Measurements from ENCODE around the gene SPAAR. TPM values are rescaled to one million over a fixed set of nuclear protein-coding genes. Genes with fewer than 3 reads are reported as not detected.
A peak's percentile ranks its signal among the peaks of the same experiment; 100 is the strongest.

SPAAR gene
- total and polyA plus RNA-seq, 4 donors, result 0.65 to 2.4 (median 1.1) TPM

GRCh38 chr9:35906923-35907699, 2.2 kb upstream of the SPAAR start:
- H3K4me3 ChIP-seq (ENCODE audit: low read depth in 1 of 3, low read length in 3 of 3), result no peak overlapping the region
- no peaks in the 10 kb centered on the region for H3K36me3 ChIP-seq (ENCODE audit: control insufficient read depth in 4 of 4, insufficient read depth in 3 of 4, low read depth in 1 of 4, low read length in 3 of 4)
- peak overlapping the region; percentile 74 to 78 for H3K27ac ChIP-seq (ENCODE audit: low read depth in 1 of 2, low read length in 2 of 2)
- TF ChIP-seq GABPA (IDR thresholded peaks at IDR 0.05 in 1 of 2, conservative IDR thresholded peaks at IDR 0.05 in 1 of 2), result no peak
- TF ChIP-seq HNF4A (conservative IDR thresholded peaks at IDR 0.05), result peak in 1 of 2 donors; percentile 5
- TF ChIP-seq ZBTB33 (IDR thresholded peaks at IDR 0.05), result no peak
- peak in 1 of 2 donors; percentile 32 for TF ChIP-seq RXRA (IDR thresholded peaks at IDR 0.05)
- no peak for TF ChIP-seq REST (IDR thresholded peaks at IDR 0.05)
- TF ChIP-seq EGR1 (IDR thresholded peaks at IDR 0.05; ENCODE audit: low read depth in 2 of 2), result no peak
- TF ChIP-seq HNF4G (IDR thresholded peaks at IDR 0.05), result no peak
- TF ChIP-seq FOXA1 (IDR thresholded peaks at IDR 0.05), result no peak
- no peak for TF ChIP-seq ATF3 (IDR thresholded peaks at IDR 0.05)
- H3K9me3 ChIP-seq (ENCODE audit: control insufficient read depth in 4 of 4, low read length in 3 of 4), result no peaks in the 10 kb centered on the region
- no peak overlapping the region for H3K9ac ChIP-seq (ENCODE audit: low read depth in 1 of 2, low read length in 2 of 2)
- WGBS, result 56% methylated on average over 14 of the region's 14 CpGs
- no peaks in the 10 kb centered on the region for H3K27me3 ChIP-seq (ENCODE audit: control insufficient read depth in 4 of 4, insufficient read depth in 4 of 4, low read length in 3 of 4)
- H3K4me1 ChIP-seq (ENCODE audit: control insufficient read depth in 4 of 4, insufficient read depth in 4 of 4, low read length in 3 of 4), result peaks cover 16 to 49% (median 35%) of the 10 kb centered on the region in 4 donors
- DNase-seq (ENCODE audit: low spot score), result no peak

- no peak for TF ChIP-seq YY1 (IDR thresholded peaks at IDR 0.05)
- peak; percentile 51 for TF ChIP-seq SP1 (IDR thresholded peaks at IDR 0.05)
- peak; percentile 32 for TF ChIP-seq NR2F2 (IDR thresholded peaks at IDR 0.05)
- TF ChIP-seq HNF4G (IDR thresholded peaks at IDR 0.05), result no peak
- peak; percentile 87 to 92 for TF ChIP-seq JUND (IDR thresholded peaks at IDR 0.05)
- no peak for TF ChIP-seq CTCF (IDR thresholded peaks at IDR 0.05; ENCODE audit: low read depth, low read length, missing input control)
- TF ChIP-seq GABPA (IDR thresholded peaks at IDR 0.05 in 1 of 2, conservative IDR thresholded peaks at IDR 0.05 in 1 of 2), result peak in 1 of 2 donors; percentile 32
- no peak for TF ChIP-seq ZBTB33 (IDR thresholded peaks at IDR 0.05)
- Histone ChIP-seq H3K9me3 (ENCODE audit: control insufficient read depth in 4 of 4, low read length in 3 of 4) (no peaks in the 10 kb centered on the region), H3K9ac (ENCODE audit: low read depth in 1 of 2, low read length in 2 of 2) (no peak overlapping the region), H3K36me3 (ENCODE audit: control insufficient read depth in 4 of 4, insufficient read depth in 3 of 4, low read depth in 1 of 4, low read length in 3 of 4) (no peaks in the 10 kb centered on the region), H3K4me3 (ENCODE audit: low read depth in 1 of 3, low read length in 3 of 3) (no peak overlapping the region), H3K4me1 (ENCODE audit: control insufficient read depth in 4 of 4, insufficient read depth in 4 of 4, low read length in 3 of 4) (peaks cover 16 to 54% (median 38%) of the 10 kb centered on the region in 4 donors), H3K27me3 (ENCODE audit: control insufficient read depth in 4 of 4, insufficient read depth in 4 of 4, low read length in 3 of 4) (no peaks in the 10 kb centered on the region), H3K27ac (ENCODE audit: low read depth in 1 of 2, low read length in 2 of 2) (peak overlapping the region; percentile 74 to 78)
- peak; percentile 69 for DNase-seq (ENCODE audit: low spot score)
- 52% methylated on average over 13 of the region's 13 CpGs for WGBS
Measured at GRCh38 chr9:35907711-35908503, 1.4 kb upstream of the SPAAR start.

All from liver (tissue), 9 donors.